Measurements from ENCODE around the gene F7. TPM values are rescaled to one million over a fixed set of nuclear protein-coding genes. Genes with fewer than 3 reads are reported as not detected.

Gene F7
- total RNA-seq, 1 donor from 2014 or later = 1.0 TPM

DNA sequence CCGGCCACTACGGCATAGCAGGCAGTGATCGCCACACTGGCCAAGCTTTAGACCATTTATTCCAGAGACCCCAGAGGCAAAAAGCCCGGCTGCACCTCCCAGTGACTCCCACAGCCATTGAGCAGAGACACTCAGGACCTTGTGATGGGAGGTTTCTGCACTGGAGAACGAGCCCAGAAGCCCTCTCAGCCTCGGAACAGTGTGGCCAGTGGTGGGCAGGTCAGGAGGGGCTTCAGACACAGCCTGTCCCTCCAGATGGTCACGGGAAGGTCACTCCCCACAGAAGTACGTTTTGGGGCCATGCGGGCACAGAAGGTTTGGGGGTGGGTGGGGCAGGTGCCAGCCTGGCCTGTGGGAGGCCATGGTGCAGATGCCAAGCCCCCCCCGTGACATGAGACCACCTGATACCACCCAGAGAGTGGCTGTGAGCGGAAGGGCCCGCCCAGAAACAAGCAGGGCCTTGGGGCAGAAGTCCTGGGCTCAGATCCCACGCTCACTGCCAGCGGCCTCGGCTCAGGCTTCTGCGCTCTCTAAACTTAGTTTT is 16.4 kb downstream of the F7 start:
- H3K27me3 Mint-ChIP-seq (ENCODE audit: low read depth) = peaks cover 3% of the 10 kb centered on the region
- H3K4me1 Mint-ChIP-seq = peaks cover 12% of the 10 kb centered on the region
- H3K36me3 Mint-ChIP-seq (ENCODE audit: low read depth) = no peaks in the 10 kb centered on the region
- DNase-seq (ENCODE audit: low read depth, low spot score) = no peak
- no peaks in the 10 kb centered on the region for H3K9me3 Mint-ChIP-seq
- TF ChIP-seq, protein P1, sequence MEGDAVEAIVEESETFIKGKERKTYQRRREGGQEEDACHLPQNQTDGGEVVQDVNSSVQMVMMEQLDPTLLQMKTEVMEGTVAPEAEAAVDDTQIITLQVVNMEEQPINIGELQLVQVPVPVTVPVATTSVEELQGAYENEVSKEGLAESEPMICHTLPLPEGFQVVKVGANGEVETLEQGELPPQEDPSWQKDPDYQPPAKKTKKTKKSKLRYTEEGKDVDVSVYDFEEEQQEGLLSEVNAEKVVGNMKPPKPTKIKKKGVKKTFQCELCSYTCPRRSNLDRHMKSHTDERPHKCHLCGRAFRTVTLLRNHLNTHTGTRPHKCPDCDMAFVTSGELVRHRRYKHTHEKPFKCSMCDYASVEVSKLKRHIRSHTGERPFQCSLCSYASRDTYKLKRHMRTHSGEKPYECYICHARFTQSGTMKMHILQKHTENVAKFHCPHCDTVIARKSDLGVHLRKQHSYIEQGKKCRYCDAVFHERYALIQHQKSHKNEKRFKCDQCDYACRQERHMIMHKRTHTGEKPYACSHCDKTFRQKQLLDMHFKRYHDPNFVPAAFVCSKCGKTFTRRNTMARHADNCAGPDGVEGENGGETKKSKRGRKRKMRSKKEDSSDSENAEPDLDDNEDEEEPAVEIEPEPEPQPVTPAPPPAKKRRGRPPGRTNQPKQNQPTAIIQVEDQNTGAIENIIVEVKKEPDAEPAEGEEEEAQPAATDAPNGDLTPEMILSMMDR (conservative IDR thresholded peaks at IDR 0.05) = no peak
- H3K4me3 Mint-ChIP-seq = no peak overlapping the region
- H3K27ac Mint-ChIP-seq (ENCODE audit: unreplicated experiment) = no peak overlapping the region

DNA sequence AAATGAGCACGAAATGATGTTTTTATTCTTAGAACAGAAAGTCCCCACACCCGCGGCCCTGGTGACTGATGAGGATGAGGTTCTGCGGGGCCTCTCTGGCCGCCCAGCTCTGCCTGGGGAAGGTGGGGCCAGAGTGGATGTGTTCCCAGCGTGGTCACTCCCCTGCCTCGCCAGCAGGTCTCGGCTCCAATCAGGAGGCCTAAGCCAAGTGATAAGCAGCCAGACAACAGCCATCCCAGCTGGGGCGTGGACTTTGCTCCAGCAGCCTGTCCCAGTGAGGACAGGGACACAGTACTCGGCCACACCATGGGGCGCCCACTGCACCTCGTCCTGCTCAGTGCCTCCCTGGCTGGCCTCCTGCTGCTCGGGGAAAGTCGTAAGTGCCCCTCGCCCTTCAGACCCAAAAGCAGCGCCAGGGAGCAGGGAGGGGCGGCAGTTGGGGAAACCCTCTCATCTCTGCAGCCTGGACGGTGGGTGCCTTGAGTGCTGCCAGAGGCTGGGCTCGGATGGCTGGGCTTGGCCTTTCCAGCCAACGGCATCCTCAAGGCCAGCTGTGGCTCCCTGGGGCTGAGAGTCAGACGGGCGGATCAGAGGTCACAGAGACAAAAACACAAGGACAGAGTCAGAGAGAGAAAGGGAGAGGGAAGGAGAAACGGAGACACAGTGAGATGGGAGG is 17.1 kb downstream of the F7 start, which contains the start of gene F10:
Gene F10 (plus strand): TSS at position 250 of the 676 bp plus-strand sequence. CDS start 57 bp downstream, at position 307.
- DNase-seq (ENCODE audit: low read depth, low spot score) = peak; percentile 29
- H3K4me1 Mint-ChIP-seq = peaks cover 12% of the 10 kb centered on the region
- no peak within 1 kb of the TSS for H3K27ac Mint-ChIP-seq (ENCODE audit: unreplicated experiment)
- H3K27me3 Mint-ChIP-seq (ENCODE audit: low read depth) = peaks cover 3% of the 10 kb centered on the region
- TF ChIP-seq, protein P1 (conservative IDR thresholded peaks at IDR 0.05) = no peak
- H3K36me3 Mint-ChIP-seq (ENCODE audit: low read depth) = no peaks in the 10 kb centered on the region
- no peaks in the 10 kb centered on the region for H3K9me3 Mint-ChIP-seq
- H3K4me3 Mint-ChIP-seq = no peak within 1 kb of the TSS

DNA sequence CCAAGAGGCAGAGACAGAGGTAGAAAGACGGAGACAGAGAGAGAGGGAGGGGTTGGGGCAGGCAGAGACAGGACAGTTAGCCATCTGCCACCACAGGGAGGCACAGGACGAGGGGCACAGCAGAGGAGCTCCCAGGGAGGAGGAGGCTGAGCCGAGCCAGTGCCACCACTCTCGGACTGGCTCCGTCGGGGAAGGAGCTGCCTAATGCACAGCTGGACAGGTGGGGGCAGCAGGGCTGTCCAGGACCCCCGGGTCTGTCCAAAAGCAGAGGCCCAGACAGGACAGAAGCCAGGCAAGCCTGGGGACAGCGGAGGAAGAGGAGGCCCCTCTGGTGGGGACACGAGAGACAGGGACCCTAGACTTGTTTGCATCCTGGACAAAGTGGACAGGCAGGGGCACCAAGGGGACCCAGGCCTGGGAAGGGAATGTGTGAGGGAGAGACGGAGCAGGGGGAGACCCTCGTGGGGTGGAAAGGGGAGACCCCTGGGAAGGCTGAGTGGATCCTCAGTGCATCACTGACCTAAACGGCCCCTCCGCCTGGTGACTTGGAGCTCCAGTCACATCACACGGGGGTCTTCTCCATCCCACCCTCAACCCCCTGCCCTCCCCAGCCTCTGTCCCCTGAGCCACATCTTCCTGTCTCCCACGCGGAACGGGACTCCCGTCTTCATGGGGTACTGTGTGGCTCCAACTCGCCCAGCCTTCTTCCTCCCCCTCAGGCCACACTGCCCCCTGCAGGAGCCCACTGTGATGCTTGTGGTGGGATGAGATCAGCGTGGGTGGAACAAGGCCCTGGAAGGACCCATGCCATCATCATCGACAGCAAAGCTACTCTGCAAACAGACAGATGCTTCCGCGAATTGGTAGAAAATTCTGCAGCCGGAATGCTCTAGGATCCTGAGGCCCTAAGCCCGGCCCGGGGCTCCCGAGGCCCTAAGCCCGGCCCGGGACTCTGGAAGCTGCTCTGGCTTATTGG is 17.9 kb downstream of the F7 start:
- Mint-ChIP-seq H3K27ac (ENCODE audit: unreplicated experiment) (no peak overlapping the region), H3K9me3 (no peaks in the 10 kb centered on the region), H3K4me1 (peaks cover 12% of the 10 kb centered on the region), H3K27me3 (ENCODE audit: low read depth) (peaks cover 3% of the 10 kb centered on the region), H3K4me3 (no peak overlapping the region), H3K36me3 (ENCODE audit: low read depth) (no peaks in the 10 kb centered on the region)
- DNase-seq (ENCODE audit: low read depth, low spot score) = no peak
- TF ChIP-seq, protein P1 (conservative IDR thresholded peaks at IDR 0.05) = peak; percentile 25

DNA sequence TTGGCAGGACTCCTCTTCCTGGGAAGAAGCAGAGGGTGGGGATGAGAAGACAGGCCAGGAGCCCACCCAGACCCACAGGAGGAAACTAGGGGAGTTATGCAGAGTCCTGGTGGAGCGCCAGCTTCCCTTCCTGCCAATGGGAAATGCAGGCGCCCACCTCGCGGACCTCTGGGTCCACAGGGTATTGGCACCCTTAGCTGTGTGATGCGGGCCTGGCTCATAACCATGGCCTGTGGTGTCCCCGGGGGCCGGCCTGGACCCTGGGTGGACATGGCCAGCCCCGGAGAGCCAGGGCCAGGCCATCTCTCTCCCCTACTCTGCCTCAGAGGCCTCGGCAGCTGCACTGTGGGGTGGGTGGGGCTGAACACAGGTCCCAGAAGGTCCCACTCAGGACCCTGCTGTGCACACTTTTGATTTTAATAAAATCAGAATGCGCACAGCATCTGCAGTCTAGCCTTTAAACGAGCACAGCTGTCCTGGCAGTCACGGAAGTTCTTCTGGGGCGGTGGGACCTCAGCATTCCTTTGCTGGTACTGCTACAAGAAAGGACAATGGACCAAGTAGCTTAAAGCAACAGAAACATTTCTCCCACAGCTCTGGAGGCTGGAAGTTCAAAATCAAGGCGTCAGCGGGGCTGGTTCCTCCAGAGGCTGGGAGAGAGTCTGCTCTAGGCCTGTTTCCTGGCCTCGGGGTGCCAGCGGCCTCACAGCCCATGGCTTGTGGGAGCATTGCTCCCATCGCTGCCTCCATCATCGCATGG is 18.8 kb downstream of the F7 start:
- no peak overlapping the region for H3K4me3 Mint-ChIP-seq
- H3K4me1 Mint-ChIP-seq = peaks cover 12% of the 10 kb centered on the region
- peaks cover 3% of the 10 kb centered on the region for H3K27me3 Mint-ChIP-seq (ENCODE audit: low read depth)
- no peaks in the 10 kb centered on the region for H3K9me3 Mint-ChIP-seq
- TF ChIP-seq, protein P1 (conservative IDR thresholded peaks at IDR 0.05) = no peak
- DNase-seq (ENCODE audit: low read depth, low spot score) = no peak
- H3K27ac Mint-ChIP-seq (ENCODE audit: unreplicated experiment) = no peak overlapping the region
- H3K36me3 Mint-ChIP-seq (ENCODE audit: low read depth) = no peaks in the 10 kb centered on the region
